IPS-15b (cell line): ENCODE results near the gene ZSCAN2.

Experiments
- H3K27me3 ChIP-seq: one replicate; pipeline ENCODE4 v1.6.1; 2013; ENCODE audit warnings: low read length; ENCODE audit not compliant: control insufficient read depth, insufficient read depth
- H3K36me3 ChIP-seq: one replicate; pipeline ENCODE4 v1.6.1; 2013; ENCODE audit warnings: low read length; ENCODE audit not compliant: control insufficient read depth, insufficient read depth
- H3K4me1 ChIP-seq: one replicate; pipeline ENCODE4 v1.6.1; 2013; ENCODE audit warnings: mild to moderate bottlenecking, low read length; ENCODE audit not compliant: control insufficient read depth, insufficient read depth
- H3K4me3 ChIP-seq: one replicate; pipeline ENCODE4 v1.5.1; 2013; ENCODE audit warnings: low read depth, low read length
- H3K9ac ChIP-seq: one replicate; pipeline ENCODE4 v1.6.1; 2013; ENCODE audit warnings: low read depth, mild to moderate bottlenecking, low read length
- H3K9me3 ChIP-seq: one replicate; pipeline ENCODE4 v1.6.1; 2013; ENCODE audit warnings: mild to moderate bottlenecking, low read length; ENCODE audit not compliant: control insufficient read depth, insufficient read depth

ZSCAN2 gene

DNA sequence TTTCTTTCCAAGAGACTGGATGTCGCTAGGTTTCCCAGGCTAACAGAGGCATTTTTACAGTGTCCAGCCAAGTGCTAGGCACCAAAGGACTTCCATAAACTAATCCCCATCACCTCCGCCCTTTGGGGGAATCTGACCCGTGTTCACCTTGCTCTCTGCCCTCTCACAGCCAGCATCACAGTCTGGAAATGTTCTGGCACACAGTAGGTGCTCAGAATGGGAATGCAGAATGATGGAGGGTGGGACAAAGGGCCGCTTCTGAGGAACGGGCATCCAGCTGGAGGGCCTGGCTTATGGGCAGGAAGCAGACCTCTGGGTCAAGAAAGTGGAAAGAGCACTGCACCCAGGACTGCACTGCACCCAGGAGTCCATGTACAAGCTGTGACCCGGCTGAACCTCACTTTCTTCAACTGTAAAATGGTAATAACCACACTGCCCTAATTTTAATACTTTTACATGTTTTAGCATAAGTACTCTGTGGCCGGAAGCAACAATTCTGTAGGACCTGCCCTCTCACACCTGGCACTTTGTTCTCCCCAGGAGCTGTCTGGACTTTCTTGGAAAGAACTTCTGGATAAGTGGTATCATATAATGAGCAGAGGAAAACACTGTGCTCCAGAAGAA is 58.1 kb downstream of the ZSCAN2 start:
- no peaks in the 10 kb centered on the region for H3K9me3 ChIP-seq
- no peak overlapping the region for H3K9ac ChIP-seq
- H3K36me3 ChIP-seq: no peaks in the 10 kb centered on the region
- H3K27me3 ChIP-seq: peaks cover 23% of the 10 kb centered on the region
- H3K4me1 ChIP-seq: peaks cover 5% of the 10 kb centered on the region
- H3K4me3 ChIP-seq: peak overlapping the region; percentile 54

GRCh38 chr15:84659904-84660781 is 59.3 kb downstream of the ZSCAN2 start:
- no peak overlapping the region for H3K4me3 ChIP-seq
- H3K9ac ChIP-seq: no peak overlapping the region

DNA sequence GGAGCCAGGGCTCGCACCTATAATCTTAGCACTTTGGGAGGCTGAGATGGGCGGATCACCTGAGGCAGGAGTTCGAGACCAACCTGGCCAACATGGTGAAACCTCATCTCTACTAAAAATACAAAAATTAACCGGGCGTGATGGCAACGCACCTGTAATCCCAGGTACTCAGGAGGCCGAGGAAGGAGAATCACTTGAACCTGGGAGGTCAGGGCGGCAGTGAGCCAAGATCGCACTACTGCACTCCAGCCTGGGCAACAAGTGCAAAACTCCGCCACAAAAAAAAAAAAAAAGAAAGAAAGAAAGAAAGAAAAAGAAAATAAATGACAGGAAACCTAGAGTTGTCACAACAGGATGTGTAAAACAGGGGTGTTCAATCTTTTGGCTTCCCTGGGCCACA is 60.2 kb downstream of the ZSCAN2 start:
- H3K36me3 ChIP-seq: no peaks in the 10 kb centered on the region
- H3K4me1 ChIP-seq: peaks cover 5% of the 10 kb centered on the region
- no peak overlapping the region for H3K9ac ChIP-seq
- H3K4me3 ChIP-seq: no peak overlapping the region
- H3K9me3 ChIP-seq: no peaks in the 10 kb centered on the region
- peaks cover 16% of the 10 kb centered on the region for H3K27me3 ChIP-seq

More at GRCh38 chr15:84659904-84660781, 59.3 kb downstream of the ZSCAN2 start:
- Histone ChIP-seq H3K9me3 (no peaks in the 10 kb centered on the region), H3K27me3 (peaks cover 23% of the 10 kb centered on the region), H3K36me3 (no peaks in the 10 kb centered on the region), H3K4me1 (peaks cover 5% of the 10 kb centered on the region)

- H3K4me3 ChIP-seq: no peak overlapping the region
- H3K36me3 ChIP-seq: peaks cover 11% of the 10 kb centered on the region
- H3K9me3 ChIP-seq: no peaks in the 10 kb centered on the region
Observed at GRCh38 chr15:84666373-84666772, 65.6 kb downstream of the ZSCAN2 start.

GRCh38 chr15:84668221-84668982 is 67.6 kb downstream of the ZSCAN2 start:
- Histone ChIP-seq H3K9ac (no peak overlapping the region), H3K4me1 (no peaks in the 10 kb centered on the region), H3K36me3 (peaks cover 12% of the 10 kb centered on the region)

More at GRCh38 chr15:84666373-84666772, 65.6 kb downstream of the ZSCAN2 start:
- Histone ChIP-seq H3K9ac (no peak overlapping the region), H3K4me1 (no peaks in the 10 kb centered on the region), H3K27me3 (no peaks in the 10 kb centered on the region)

GRCh38 chr15:84669726-84670125 is 68.9 kb downstream of the ZSCAN2 start:
- H3K4me3 ChIP-seq: no peak overlapping the region
- H3K9me3 ChIP-seq: no peaks in the 10 kb centered on the region
- H3K36me3 ChIP-seq: peaks cover 13% of the 10 kb centered on the region
- no peaks in the 10 kb centered on the region for H3K27me3 ChIP-seq
- H3K9ac ChIP-seq: no peak overlapping the region
- H3K4me1 ChIP-seq: no peaks in the 10 kb centered on the region

More at GRCh38 chr15:84668221-84668982, 67.6 kb downstream of the ZSCAN2 start:
- H3K9me3 ChIP-seq: no peaks in the 10 kb centered on the region
- H3K27me3 ChIP-seq: no peaks in the 10 kb centered on the region
- H3K4me3 ChIP-seq: no peak overlapping the region

- no peak overlapping the region for H3K4me3 ChIP-seq
- H3K9me3 ChIP-seq: no peaks in the 10 kb centered on the region
- H3K4me1 ChIP-seq: no peaks in the 10 kb centered on the region
- H3K36me3 ChIP-seq: peaks cover 13% of the 10 kb centered on the region
- no peaks in the 10 kb centered on the region for H3K27me3 ChIP-seq
- H3K9ac ChIP-seq: no peak overlapping the region
Observed at GRCh38 chr15:84671211-84671610, 70.4 kb downstream of the ZSCAN2 start.
